Ovary (tissue), 3 donors: ENCODE measurements around the gene CRYZL1.

Source experiments
- POLR2A ChIP-seq: fragments of 450-650 bp; IDR thresholded peaks from one replicate; pipeline ENCODE4 v1.6.1; 2017; ENCODE audit warnings: antibody characterized with exemption, mild to moderate bottlenecking, moderate library complexity
- TF ChIP-seq, protein P1 (sequence below), 3 donors: fragments of 450-650 bp in 2 of 3; fragments of 200-600 bp in 1 of 3; IDR thresholded peaks; one replicate each; pipeline versions ENCODE4 v1.5.1 to v1.8.0; 2016 to 2022; ENCODE audit warnings: antibody characterized with exemption in 3 of 3, mild to moderate bottlenecking in 1 of 3
- donor health status: DM: no; HTN: no; CAD: no.

DNA sequence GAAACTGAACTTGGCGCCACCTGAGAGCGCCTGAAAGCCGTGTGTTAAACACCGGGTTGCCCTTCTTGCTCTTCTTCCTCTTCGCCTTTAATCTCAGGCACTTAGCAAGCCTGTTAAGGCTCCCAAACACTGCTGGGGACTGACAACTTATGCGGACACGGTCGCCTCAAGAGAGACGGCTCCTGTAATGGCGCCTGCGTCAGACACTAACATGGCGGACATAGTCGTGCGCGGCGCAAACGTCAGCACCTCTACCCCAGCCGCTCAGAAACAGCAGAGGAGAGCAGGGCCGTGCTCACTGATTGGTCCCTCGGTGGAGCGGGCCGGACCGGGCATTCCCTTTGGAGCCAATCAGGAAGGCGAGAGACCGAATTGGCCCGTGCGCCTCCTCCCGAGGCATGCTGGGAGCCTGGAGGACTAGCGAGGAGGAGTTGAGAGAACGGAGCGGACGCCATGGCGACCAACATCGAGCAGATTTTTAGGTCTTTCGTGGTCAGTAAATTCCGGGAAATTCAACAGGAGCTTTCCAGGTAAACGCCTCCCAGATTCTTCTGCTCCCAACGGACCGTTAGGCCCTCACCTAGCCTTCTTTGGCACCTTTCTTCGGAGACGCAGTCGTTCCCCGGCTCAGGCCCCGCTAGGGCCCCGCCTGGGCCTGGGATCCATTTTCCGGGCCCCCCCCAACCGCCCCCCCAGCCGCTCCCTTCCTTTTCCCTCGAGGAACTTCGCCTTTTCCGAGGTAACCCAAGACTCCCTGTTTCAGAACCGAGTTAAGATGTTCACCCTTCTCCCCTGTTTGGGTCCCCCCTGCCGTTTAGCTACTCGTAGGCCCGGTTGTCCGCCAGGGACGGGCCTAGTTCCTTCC, 98.7 kb downstream of the CRYZL1 start, which contains the start of gene SON:
- TF ChIP-seq POLR2A = peak; percentile 94
- TF ChIP-seq, protein P1, sequence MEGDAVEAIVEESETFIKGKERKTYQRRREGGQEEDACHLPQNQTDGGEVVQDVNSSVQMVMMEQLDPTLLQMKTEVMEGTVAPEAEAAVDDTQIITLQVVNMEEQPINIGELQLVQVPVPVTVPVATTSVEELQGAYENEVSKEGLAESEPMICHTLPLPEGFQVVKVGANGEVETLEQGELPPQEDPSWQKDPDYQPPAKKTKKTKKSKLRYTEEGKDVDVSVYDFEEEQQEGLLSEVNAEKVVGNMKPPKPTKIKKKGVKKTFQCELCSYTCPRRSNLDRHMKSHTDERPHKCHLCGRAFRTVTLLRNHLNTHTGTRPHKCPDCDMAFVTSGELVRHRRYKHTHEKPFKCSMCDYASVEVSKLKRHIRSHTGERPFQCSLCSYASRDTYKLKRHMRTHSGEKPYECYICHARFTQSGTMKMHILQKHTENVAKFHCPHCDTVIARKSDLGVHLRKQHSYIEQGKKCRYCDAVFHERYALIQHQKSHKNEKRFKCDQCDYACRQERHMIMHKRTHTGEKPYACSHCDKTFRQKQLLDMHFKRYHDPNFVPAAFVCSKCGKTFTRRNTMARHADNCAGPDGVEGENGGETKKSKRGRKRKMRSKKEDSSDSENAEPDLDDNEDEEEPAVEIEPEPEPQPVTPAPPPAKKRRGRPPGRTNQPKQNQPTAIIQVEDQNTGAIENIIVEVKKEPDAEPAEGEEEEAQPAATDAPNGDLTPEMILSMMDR (IDR thresholded peaks at IDR 0.05) = no peak
